GM19372 (cell line): ENCODE results near the gene TMEM141.
"Not testable (repeated sequence)": the region's sequence is repeated elsewhere in the genome, so short reads cannot be mapped to it uniquely, and the experiment has no call there.

Source experiments
- ATAC-seq: cut with Tn5 transposase; IDR thresholded peaks from one replicate; pipeline ENCODE4 v1.9.1; 2021; ENCODE audit warnings: mild to moderate bottlenecking, low read depth, moderate library complexity; ENCODE audit not compliant: unreplicated experiment

TMEM141 gene

GRCh38 chr9:136769710-136770191, 21.4 kb upstream of the TMEM141 start:
- ATAC-seq = no peak

- no peak for ATAC-seq
Measured at GRCh38 chr9:136771907-136772415, 19.2 kb upstream of the TMEM141 start.

GRCh38 chr9:136773386-136774044, 17.6 kb upstream of the TMEM141 start:
- no peak for ATAC-seq

GRCh38 chr9:136774416-136775045, 16.6 kb upstream of the TMEM141 start:
- ATAC-seq = no peak

- ATAC-seq = no peak
Measured at GRCh38 chr9:136775191-136775590, 16.0 kb upstream of the TMEM141 start.

- no peak for ATAC-seq
Measured at GRCh38 chr9:136776947-136777346, 14.2 kb upstream of the TMEM141 start.

GRCh38 chr9:136777359-136777758, 13.8 kb upstream of the TMEM141 start:
- ATAC-seq = no peak

- ATAC-seq = no peak
Measured at GRCh38 chr9:136779808-136780207, 11.3 kb upstream of the TMEM141 start.

- no peak for ATAC-seq
Measured at GRCh38 chr9:136782452-136782851, 8.7 kb upstream of the TMEM141 start.

GRCh38 chr9:136784249-136784996, 6.7 kb upstream of the TMEM141 start:
- no peak for ATAC-seq

- no peak for ATAC-seq
Measured at GRCh38 chr9:136784997-136785361, 6.2 kb upstream of the TMEM141 start.

- ATAC-seq = not testable (repeated sequence)
Measured at GRCh38 chr9:136785565-136786355, 5.4 kb upstream of the TMEM141 start.

GRCh38 chr9:136786451-136786850, 4.7 kb upstream of the TMEM141 start:
- no peak for ATAC-seq

- not testable (repeated sequence) for ATAC-seq
Measured at GRCh38 chr9:136786983-136787382, 4.2 kb upstream of the TMEM141 start.

- ATAC-seq = no peak
Measured at GRCh38 chr9:136787690-136788400, 3.3 kb upstream of the TMEM141 start.

- not testable (repeated sequence) for ATAC-seq
Measured at GRCh38 chr9:136788644-136789522, 2.3 kb upstream of the TMEM141 start.

GRCh38 chr9:136789523-136789937, 1.6 kb upstream of the TMEM141 start:
- ATAC-seq = no peak

GRCh38 chr9:136791516-136792276, 552 bp downstream of the TMEM141 start:
- ATAC-seq = no peak
